HUDEP-2 (cell line): Measurements from ENCODE around the gene HK2.
A peak's percentile ranks its signal among the peaks of the same experiment; 100 is the strongest.

ENCODE experiments used
- DNase-seq, 76 experiments: peaks; one replicate each; lab custom pipeline; 2025; ENCODE audit not compliant: unreplicated experiment in 76 of 76; lab: John Stamatoyannopoulos, UW

Gene HK2

GRCh38 chr2:74925361-74925786 lies 91.4 kb downstream of the HK2 start:
- no peak for DNase-seq

GRCh38 chr2:74927621-74928020 lies 93.7 kb downstream of the HK2 start:
- DNase-seq, result peak in 1 of 76 experiments; percentile 1

- no peak for DNase-seq
Measured at GRCh38 chr2:74930811-74931486, 97.0 kb downstream of the HK2 start.

GRCh38 chr2:74931940-74932339 lies 98.0 kb downstream of the HK2 start:
- DNase-seq, result no peak

GRCh38 chr2:74935975-74936391 lies 102.1 kb downstream of the HK2 start:
- no peak for DNase-seq

- DNase-seq, result no peak
Measured at GRCh38 chr2:74937221-74937880, 103.4 kb downstream of the HK2 start.

- no peak for DNase-seq
Measured at GRCh38 chr2:74938264-74938663, 104.3 kb downstream of the HK2 start.

- DNase-seq, result no peak
Measured at GRCh38 chr2:74939919-74940812, 106.2 kb downstream of the HK2 start.

- no peak for DNase-seq
Measured at GRCh38 chr2:74941284-74941683, 107.4 kb downstream of the HK2 start.

- DNase-seq, result no peak
Measured at GRCh38 chr2:74942263-74942662, 108.3 kb downstream of the HK2 start.
